Endothelial cell of umbilical vein (primary cell): ENCODE data around the gene TRABD. TPM values are rescaled to one million over a fixed set of nuclear protein-coding genes. Genes with fewer than 3 reads are reported as not detected.

Experiments used
- BruUV-seq: library from RNA; stranded (reverse); fragments of 400-500 nt; replicated peaks from 2 replicates; lab custom pipeline; 2021; lab: Mats Ljungman, UMichigan
- CTCF ChIA-PET: fragments of 300-600, 350-600 bp; sonication (Branson Sonifier 250); formaldehyde crosslinking; loops from one replicate; lab custom pipeline; 2021; ENCODE audit warnings: antibody characterized with exemption, inconsistent platforms; lab: Charles Lee
- POLR2A ChIA-PET: fragments of 300-600, 350-600 bp; sonication (Branson Sonifier 250); formaldehyde crosslinking; loops from one replicate; lab custom pipeline; 2021; ENCODE audit warnings: antibody characterized with exemption, inconsistent platforms; lab: Charles Lee
- DNase-seq: peaks from one replicate; pipeline ENCODE4 v3.0.0-alpha.2; 2011; ENCODE audit warnings: low read depth, low spot score
- FAIRE-seq: peaks from 2 replicates; lab custom pipeline; 2011; peaks lifted over from hg19 to GRCh38; lab: Jason Lieb, UNC
- H2AFZ ChIP-seq: 2 replicates; pipeline ENCODE4 v1.6.0; 2012; ENCODE audit warnings: low read depth, low read length, control low read depth, inconsistent platforms
- H3K27ac ChIP-seq: 2 replicates; pipeline ENCODE4 v1.5.1; 2011; ENCODE audit warnings: low read depth, mild to moderate bottlenecking, control low read depth, low read length, moderate library complexity; ENCODE audit not compliant: insufficient read depth
- H3K27me3 ChIP-seq, 2 experiments: 2 replicates each; pipeline versions ENCODE4 v1.6.0 to v1.6.1; 2011; ENCODE audit warnings: low read length in 2 of 2, mixed read lengths in 1 of 2; ENCODE audit not compliant: control insufficient read depth in 2 of 2, insufficient read depth in 2 of 2
- H3K36me3 ChIP-seq, 2 experiments: 2 replicates in 1 of 2; 3 replicates in 1 of 2; pipeline ENCODE4 v1.5.1; 2011; ENCODE audit warnings: low read length in 2 of 2, mild to moderate bottlenecking in 1 of 2, moderate library complexity in 1 of 2; ENCODE audit not compliant: control insufficient read depth in 2 of 2, insufficient read depth in 2 of 2; ENCODE audit errors: extremely low read depth in 1 of 2
- H3K4me1 ChIP-seq: 3 replicates; pipeline ENCODE4 v1.5.1; 2011; ENCODE audit warnings: mild to moderate bottlenecking, low read length; ENCODE audit not compliant: control insufficient read depth, insufficient read depth; ENCODE audit errors: extremely low read depth
- H3K4me2 ChIP-seq: 2 replicates; pipeline ENCODE4 v1.6.1; 2011; ENCODE audit warnings: low read length, control low read depth, mixed read lengths; ENCODE audit not compliant: insufficient read depth
- H3K4me3 ChIP-seq, 3 experiments: fragments of 200-600 bp in 1 of 3; sonication (generic), shearing (Covaris generic) in 1 of 3; replicated peaks in 1 of 3; 2 replicates each; pipeline ENCODE4 v1.5.1; 2011 to 2016; ENCODE audit warnings: control low read depth in 3 of 3, low read length in 3 of 3, mild to moderate bottlenecking in 2 of 3, inconsistent platforms in 1 of 3, low read depth in 1 of 3, moderate library complexity in 1 of 3; ENCODE audit not compliant: insufficient read depth in 1 of 3
- H3K79me2 ChIP-seq: 2 replicates; pipeline ENCODE4 v1.6.0; 2012; ENCODE audit warnings: low read length, inconsistent platforms; ENCODE audit not compliant: control insufficient read depth, insufficient read depth
- H3K9ac ChIP-seq: replicated peaks from 2 replicates; pipeline ENCODE3; 2011; ENCODE audit warnings: low read length, control low read depth; ENCODE audit not compliant: insufficient read depth; ENCODE audit errors: extremely low read depth
- H3K9me1 ChIP-seq: replicated peaks from 3 replicates; pipeline ENCODE4 v1.6.0; 2011; ENCODE audit warnings: mild to moderate bottlenecking, low read length; ENCODE audit not compliant: control insufficient read depth, insufficient read depth; ENCODE audit errors: extremely low read depth
- H3K9me3 ChIP-seq: replicated peaks from 2 replicates; pipeline ENCODE4 v1.5.1; 2012; ENCODE audit warnings: low read length, inconsistent platforms; ENCODE audit not compliant: control insufficient read depth, insufficient read depth
- H4K20me1 ChIP-seq: replicated peaks from 2 replicates; pipeline ENCODE3; 2011; ENCODE audit warnings: mild to moderate bottlenecking, low read length; ENCODE audit not compliant: control insufficient read depth, insufficient read depth; ENCODE audit errors: extremely low read depth
- CTCF ChIP-seq, 2 donors: IDR thresholded peaks; 1 replicate in 1 of 2; 2 replicates in 1 of 2; pipeline ENCODE4 v1.5.1; 2011; ENCODE audit warnings: low read length in 2 of 2, mild to moderate bottlenecking in 2 of 2, moderate library complexity in 2 of 2, control low read depth in 1 of 2, inconsistent platforms in 1 of 2, low read depth in 1 of 2; ENCODE audit not compliant: insufficient read depth in 1 of 2; ENCODE audit errors: extremely low read depth in 1 of 2
- EZH2 ChIP-seq: IDR thresholded peaks from 2 replicates; pipeline ENCODE4 v1.6.1; 2012; ENCODE audit warnings: borderline replicate concordance, low read depth, mild to moderate bottlenecking, moderate library complexity, low read length, inconsistent platforms; ENCODE audit not compliant: severe bottlenecking
- FOS ChIP-seq: IDR thresholded peaks from 2 replicates; pipeline ENCODE4 v1.6.1; 2011; ENCODE audit warnings: mild to moderate bottlenecking, low read length, moderate library complexity, borderline replicate concordance; ENCODE audit not compliant: insufficient read depth
- JUN ChIP-seq: IDR thresholded peaks from 2 replicates; pipeline ENCODE4 v1.6.1; 2011; ENCODE audit warnings: borderline replicate concordance, low read depth; ENCODE audit not compliant: insufficient read length, insufficient read depth
- MAX ChIP-seq: IDR thresholded peaks from 2 replicates; pipeline ENCODE4 v1.6.1; 2011; ENCODE audit not compliant: insufficient read depth, insufficient read length
- MYC ChIP-seq: IDR thresholded peaks from one replicate; pipeline ENCODE4 v1.6.1; 2011; ENCODE audit warnings: mild to moderate bottlenecking, low read depth, low read length
- POLR2A ChIP-seq: IDR thresholded peaks from 2 replicates; pipeline ENCODE4 v1.6.1; 2012; ENCODE audit warnings: low read depth, mild to moderate bottlenecking, control low read depth, low read length
- POLR2AphosphoS5 ChIP-seq: IDR thresholded peaks from 2 replicates; pipeline ENCODE4 v1.6.1; 2012; ENCODE audit warnings: low read depth, mild to moderate bottlenecking, control low read depth, low read length, moderate library complexity; ENCODE audit not compliant: insufficient read depth
- dilution Hi-C: fragments of 300-500 bp; cut with MboI; formaldehyde crosslinking; loops from one replicate; pipeline ENCODE4 v1.15.0; 2019; ENCODE audit warnings: low sequenced_read_pairs; ENCODE audit not compliant: extremely low pct_ligation_motif_present
- intact Hi-C: fragments of 100-400 bp; cut with micrococcal nuclease; formaldehyde crosslinking; loops from one replicate; pipeline ENCODE4 v1.10.0; 2022
- polyA plus RNA-seq, 4 experiments: library from polyadenylated mRNA; depleted of rRNA in 3 of 4; stranded (reverse) in 3 of 4; unstranded in 1 of 4; fragments of >200 nt; gene quantifications; 2 replicates each; pipeline versions ENCODE4 v1.2.1 to v1.2.3, GENCODE V29; 2011 to 2012; ENCODE audit warnings: missing spikeins in 1 of 4
- total RNA-seq: library from RNA; stranded (reverse); gene quantifications from 2 replicates; pipeline ENCODE4 v1.2.3, GENCODE V29; 2021

Gene TRABD
- total and polyA plus RNA-seq, 2 donors (not counting 3 experiments of a cell fraction or from before 2014, with no cell fraction given), result 46.8 to 48.4 TPM

- Histone ChIP-seq H3K4me3 (no peak overlapping the region), H2AFZ (no peak overlapping the region), H3K9me3 (no peaks in the 10 kb centered on the region), H3K27ac (no peak overlapping the region), H3K4me2 (no peak overlapping the region), H3K9me1 (no peaks in the 10 kb centered on the region), H3K4me1 (no peaks in the 10 kb centered on the region), H4K20me1 (no peaks in the 10 kb centered on the region), H3K36me3 (peaks cover 23 to 30% of the 10 kb centered on the region in 2 experiments), H3K79me2 (no peaks in the 10 kb centered on the region), H3K9ac (no peak overlapping the region), H3K27me3 (no peaks in the 10 kb centered on the region)
- intact Hi-C loops (no loop called here), dilution Hi-C loops (no loop called here)
- ChIA-PET POLR2A (no interaction called here), CTCF (no interaction called here)
- DNase-seq (no peak), FAIRE-seq (peak; percentile 24)
- no TSS peak for BruUV-seq
- no peak for TF ChIP-seq CTCF (IDR thresholded peaks at IDR 0.05; ENCODE audit: extremely low read depth in 1 of 2, insufficient read depth in 1 of 2, low read depth in 1 of 2, low read length in 2 of 2)
- TF ChIP-seq EZH2, result no peak
- no peak for TF ChIP-seq POLR2AphosphoS5
- TF ChIP-seq MYC, result no peak
- TF ChIP-seq POLR2A, result no peak
- no peak for TF ChIP-seq FOS
- no peak for TF ChIP-seq MAX
- TF ChIP-seq JUN, result no peak
Observed at GRCh38 chr22:50138988-50139387, 46.7 kb upstream of the TRABD start.
